Measurements from ENCODE around the gene OR11G2. TPM values are rescaled to one million over a fixed set of nuclear protein-coding genes. Genes with fewer than 3 reads are reported as not detected.
"Not testable (repeated sequence)": the region's sequence is repeated elsewhere in the genome, so short reads cannot be mapped to it uniquely, and the experiment has no call there.

Gene OR11G2
- total RNA-seq, 1 donor from 2014 or later, result not detected

DNA sequence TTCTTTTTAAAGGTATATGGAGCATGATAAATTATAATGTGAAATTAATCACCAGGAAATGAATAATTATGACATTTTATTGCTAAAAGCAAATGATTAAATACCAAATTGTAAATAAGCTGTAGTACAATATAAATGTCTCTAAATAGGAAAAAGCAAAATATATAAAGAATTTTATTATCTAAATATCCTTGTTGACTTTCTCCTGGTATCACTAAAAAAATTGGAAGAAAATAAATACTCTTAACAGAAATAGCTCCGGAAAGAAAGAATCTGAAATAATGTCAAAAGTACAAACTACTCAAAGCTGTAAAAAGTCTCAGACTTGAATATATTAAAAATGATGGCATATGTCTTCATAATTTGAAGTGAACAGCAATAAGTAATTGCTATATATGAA lies 38.0 kb downstream of the OR11G2 start, which contains the start of gene OR11H7:
OR11H7 (plus strand) TSS at position 301 of the 400 bp plus-strand sequence.
- H3K36me3 ChIP-seq (ENCODE audit: control insufficient read depth, insufficient read depth, low read length), result no peaks in the 10 kb centered on the region
- no peak within 1 kb of the TSS for H3K4me3 ChIP-seq (ENCODE audit: low read depth, low read length)
- H3K27me3 ChIP-seq (ENCODE audit: control insufficient read depth, insufficient read depth, low read length), result no peaks in the 10 kb centered on the region
- TF ChIP-seq, protein P1, sequence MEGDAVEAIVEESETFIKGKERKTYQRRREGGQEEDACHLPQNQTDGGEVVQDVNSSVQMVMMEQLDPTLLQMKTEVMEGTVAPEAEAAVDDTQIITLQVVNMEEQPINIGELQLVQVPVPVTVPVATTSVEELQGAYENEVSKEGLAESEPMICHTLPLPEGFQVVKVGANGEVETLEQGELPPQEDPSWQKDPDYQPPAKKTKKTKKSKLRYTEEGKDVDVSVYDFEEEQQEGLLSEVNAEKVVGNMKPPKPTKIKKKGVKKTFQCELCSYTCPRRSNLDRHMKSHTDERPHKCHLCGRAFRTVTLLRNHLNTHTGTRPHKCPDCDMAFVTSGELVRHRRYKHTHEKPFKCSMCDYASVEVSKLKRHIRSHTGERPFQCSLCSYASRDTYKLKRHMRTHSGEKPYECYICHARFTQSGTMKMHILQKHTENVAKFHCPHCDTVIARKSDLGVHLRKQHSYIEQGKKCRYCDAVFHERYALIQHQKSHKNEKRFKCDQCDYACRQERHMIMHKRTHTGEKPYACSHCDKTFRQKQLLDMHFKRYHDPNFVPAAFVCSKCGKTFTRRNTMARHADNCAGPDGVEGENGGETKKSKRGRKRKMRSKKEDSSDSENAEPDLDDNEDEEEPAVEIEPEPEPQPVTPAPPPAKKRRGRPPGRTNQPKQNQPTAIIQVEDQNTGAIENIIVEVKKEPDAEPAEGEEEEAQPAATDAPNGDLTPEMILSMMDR (IDR thresholded peaks at IDR 0.05; ENCODE audit: insufficient read depth, low read length, severe bottlenecking), result no peak
- no peak for FAIRE-seq
- DNase-seq (ENCODE audit: low read depth), result no peak

DNA sequence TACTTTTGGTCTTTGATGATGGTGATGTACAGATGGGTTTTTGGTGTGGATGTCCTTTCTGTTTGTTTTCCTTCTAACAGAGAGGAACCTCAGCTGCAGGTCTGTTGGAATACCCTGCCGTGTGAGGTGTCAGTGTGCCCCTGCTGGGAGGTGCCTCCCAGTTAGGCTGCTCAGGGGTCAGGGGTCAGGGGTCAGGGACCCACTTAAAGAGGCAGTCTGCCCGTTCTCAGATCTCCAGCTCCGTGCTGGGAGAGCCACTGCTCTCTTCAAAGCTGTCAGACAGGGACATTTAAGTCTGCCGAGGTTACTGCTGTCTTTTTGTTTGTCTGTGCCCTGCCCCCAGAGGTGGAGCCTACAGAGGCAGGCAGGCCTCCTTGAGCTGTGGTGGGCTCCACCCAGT lies 44.7 kb downstream of the OR11G2 start:
- H3K36me3 ChIP-seq (ENCODE audit: control insufficient read depth, insufficient read depth, low read length); H3K27me3 ChIP-seq (ENCODE audit: control insufficient read depth, insufficient read depth, low read length); DNase-seq (ENCODE audit: low read depth); FAIRE-seq; H3K4me3 ChIP-seq (ENCODE audit: low read depth, low read length): not testable (repeated sequence)

DNA sequence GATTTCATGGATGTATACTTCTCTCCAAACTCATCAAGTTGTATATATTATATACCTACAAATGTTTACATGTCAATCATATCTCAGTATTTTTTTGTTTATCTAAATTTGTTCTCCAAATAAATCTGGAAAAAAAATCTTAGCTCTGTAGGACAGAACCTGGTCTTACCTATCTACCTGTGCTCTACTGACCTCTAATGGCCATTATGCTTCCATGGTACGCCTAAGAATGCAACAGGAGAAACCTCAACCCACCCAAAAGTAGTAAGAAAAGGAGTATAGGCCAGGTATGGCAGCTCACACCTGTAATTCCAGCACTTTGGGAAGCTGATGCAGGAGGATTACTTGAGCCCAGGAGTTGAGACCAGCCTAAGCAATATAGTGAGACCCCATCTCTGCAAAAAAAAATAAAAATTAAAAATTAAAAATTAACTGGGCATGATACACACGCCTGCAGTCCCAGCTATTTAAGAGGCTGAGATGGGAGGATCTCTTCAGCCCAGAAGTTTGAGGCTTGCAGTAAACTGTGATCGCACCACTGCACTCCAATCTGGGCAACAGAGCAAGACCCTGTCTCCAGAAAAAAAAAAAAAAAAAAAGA lies 57.0 kb downstream of the OR11G2 start:
- Histone ChIP-seq H3K4me3 (ENCODE audit: low read depth, low read length) (no peak overlapping the region), H3K27me3 (ENCODE audit: control insufficient read depth, insufficient read depth, low read length) (no peaks in the 10 kb centered on the region), H3K36me3 (ENCODE audit: control insufficient read depth, insufficient read depth, low read length) (no peaks in the 10 kb centered on the region)
- DNase-seq (ENCODE audit: low read depth) (peak; percentile 46), FAIRE-seq (no peak)
- TF ChIP-seq, protein P1 (IDR thresholded peaks at IDR 0.05; ENCODE audit: insufficient read depth, low read length, severe bottlenecking), result peak; percentile 34

Other genes with a start within 250 kb of the OR11G2 start
- not detected in 2 replicates for gene OR4K15, start 215.3 kb upstream of the OR11G2 start, total RNA-seq
- gene OR4Q2, start 188.7 kb upstream of the OR11G2 start, total RNA-seq, result not detected in 2 replicates
- gene OR4K14, start 171.6 kb upstream of the OR11G2 start, total RNA-seq, result not detected in 2 replicates
- gene OR4K13, start 154.9 kb upstream of the OR11G2 start, total RNA-seq, result not detected in 2 replicates
- not detected in 2 replicates for gene OR4L1, start 130.9 kb upstream of the OR11G2 start, total RNA-seq
- not detected in 2 replicates for gene OR4K17, start 80.2 kb upstream of the OR11G2 start, total RNA-seq
- gene OR4N5, start 52.1 kb upstream of the OR11G2 start, total RNA-seq, result not detected in 2 replicates
- gene OR11H6, start 32.8 kb downstream of the OR11G2 start, total RNA-seq, result not detected in 2 replicates
- not detected in 2 replicates for gene OR11H7, start 38.1 kb downstream of the OR11G2 start, total RNA-seq
- not detected in 2 replicates for gene OR11H4, start 48.4 kb downstream of the OR11G2 start, total RNA-seq
- gene TTC5, start 115.1 kb downstream of the OR11G2 start, total RNA-seq, result 10.5 and 14.2 TPM in 2 replicates
- 70.0 and 168 TPM in 2 replicates for gene CCNB1IP1, start 142.4 kb downstream of the OR11G2 start, total RNA-seq
- 7.9 and 11.6 TPM in 2 replicates for gene PARP2, start 152.7 kb downstream of the OR11G2 start, total RNA-seq
- 9.7 and 10.2 TPM in 2 replicates for gene TEP1, start 222.6 kb downstream of the OR11G2 start, total RNA-seq
- not detected in 2 replicates for gene KLHL33, start 245.3 kb downstream of the OR11G2 start, total RNA-seq